HEK293 (cell line): ENCODE measurements around the gene NDE1.
A peak's percentile ranks its signal among the peaks of the same experiment; 100 is the strongest.

Experiments used
- CTCF ChIA-PET: fragments of 350-600 bp; formaldehyde crosslinking; extraction: SDS; loops from one replicate; lab custom pipeline; 2021; ENCODE audit warnings: antibody characterized with exemption; lab: Yijun Ruan, JAX
- POLR2A ChIA-PET: fragments of 300-600 bp; formaldehyde crosslinking; extraction: SDS; loops from one replicate; lab custom pipeline; 2020; ENCODE audit warnings: antibody characterized with exemption, inconsistent platforms; lab: Yijun Ruan, JAX
- H3K27ac ChIP-seq: fragments of 200-500 bp; sonication (Bioruptor generic); 2 replicates; pipeline ENCODE4 v1.5.1; 2014; ENCODE audit warnings: low read depth, low read length, control low read depth, inconsistent platforms; ENCODE audit errors: extremely low read depth
- H3K36me3 ChIP-seq, 2 experiments: fragments of 200-500 bp in 1 of 2; sonication (Bioruptor generic) in 1 of 2; 1 replicate in 1 of 2; 2 replicates in 1 of 2; pipeline ENCODE4 v1.5.1; 2014 to 2017; ENCODE audit warnings: inconsistent platforms in 2 of 2, low read length in 2 of 2; ENCODE audit not compliant: control insufficient read depth in 2 of 2, insufficient read depth in 1 of 2
- H3K4me1 ChIP-seq: fragments of 200-500 bp; sonication (Bioruptor generic); 2 replicates; pipeline ENCODE4 v1.5.1; 2014; ENCODE audit warnings: mild to moderate bottlenecking, low read length, inconsistent platforms; ENCODE audit not compliant: control insufficient read depth, insufficient read depth
- H3K4me3 ChIP-seq: 2 replicates; pipeline ENCODE4 v1.5.1; 2011; ENCODE audit warnings: low read depth, mild to moderate bottlenecking, control low read depth, low read length, moderate library complexity
- H3K9me3 ChIP-seq: fragments of 200-500 bp; sonication (Bioruptor generic); 2 replicates; pipeline ENCODE4 v1.5.1; 2014; ENCODE audit warnings: low read depth, low read length, inconsistent platforms; ENCODE audit not compliant: control insufficient read depth, insufficient read depth
- TRIM28 ChIP-seq: IDR thresholded peaks from 2 replicates; pipeline ENCODE4 v1.6.1; 2011; ENCODE audit warnings: low read length, control low read depth, borderline replicate concordance
- ZBTB17 ChIP-seq: fragments of 450-650 bp; formaldehyde crosslinking; IDR thresholded peaks from 2 replicates; pipeline ENCODE4 v1.5.1; 2016; ENCODE audit warnings: missing biosample characterization, missing genetic modification characterization
- ZBTB7A ChIP-seq: fragments of 450-650 bp; formaldehyde crosslinking; IDR thresholded peaks from 2 replicates; pipeline ENCODE4 v1.5.1; 2016; ENCODE audit warnings: low read depth, missing biosample characterization, missing genetic modification characterization
- ZFHX2 ChIP-seq: fragments of 450-650 bp; formaldehyde crosslinking; conservative IDR thresholded peaks from 2 replicates; pipeline ENCODE4 v1.5.1; 2016; ENCODE audit warnings: missing biosample characterization, missing genetic modification characterization
- ZNF146 ChIP-seq: fragments of 450-650 bp; formaldehyde crosslinking; IDR thresholded peaks from 2 replicates; pipeline ENCODE4 v1.5.1; 2016; ENCODE audit warnings: missing biosample characterization, missing genetic modification characterization
- ZNF239 ChIP-seq: fragments of 450-650 bp; formaldehyde crosslinking; IDR thresholded peaks from 2 replicates; pipeline ENCODE4 v1.5.1; 2016; ENCODE audit warnings: missing biosample characterization, missing genetic modification characterization
- ZNF302 ChIP-seq: fragments of 450-650 bp; formaldehyde crosslinking; IDR thresholded peaks from 2 replicates; pipeline ENCODE4 v1.5.1; 2016; ENCODE audit warnings: missing biosample characterization, missing genetic modification characterization, low read depth
- ZNF366 ChIP-seq: fragments of 450-650 bp; formaldehyde crosslinking; conservative IDR thresholded peaks from 2 replicates; pipeline ENCODE4 v1.5.1; 2016; ENCODE audit warnings: missing biosample characterization, missing genetic modification characterization
- ZNF558 ChIP-seq: fragments of 450-650 bp; formaldehyde crosslinking; IDR thresholded peaks from 2 replicates; pipeline ENCODE4 v1.5.1; 2016; ENCODE audit warnings: missing biosample characterization, missing genetic modification characterization
- ZNF596 ChIP-seq: fragments of 450-650 bp; IDR thresholded peaks from 2 replicates; pipeline ENCODE4 v1.5.0; 2018; ENCODE audit warnings: missing biosample characterization, mild to moderate bottlenecking, missing genetic modification characterization, moderate library complexity
- ZNF600 ChIP-seq: fragments of 450-650 bp; formaldehyde crosslinking; IDR thresholded peaks from 2 replicates; pipeline ENCODE4 v1.5.1; 2016; ENCODE audit warnings: missing biosample characterization, missing genetic modification characterization
- ZNF626 ChIP-seq: fragments of 450-650 bp; sonication (Bioruptor Pico); formaldehyde crosslinking; IDR thresholded peaks from 2 replicates; pipeline ENCODE4 v1.5.1; 2018; ENCODE audit warnings: missing biosample characterization, missing genetic modification characterization, inconsistent platforms
- ZNF664 ChIP-seq: fragments of 450-650 bp; formaldehyde crosslinking; IDR thresholded peaks from 2 replicates; pipeline ENCODE4 v1.5.1; 2016; ENCODE audit warnings: missing biosample characterization, missing genetic modification characterization
- TF ChIP-seq, protein P1 (sequence below): fragments of 450-650 bp; formaldehyde crosslinking; IDR thresholded peaks from 2 replicates; pipeline ENCODE4 v1.5.1; 2017; ENCODE audit warnings: missing biosample characterization, missing genetic modification characterization
- TF ChIP-seq, protein P2 (sequence below): fragments of 450-650 bp; formaldehyde crosslinking; IDR thresholded peaks from 2 replicates; pipeline ENCODE4 v1.5.0; 2017; ENCODE audit warnings: missing biosample characterization, missing genetic modification characterization, borderline replicate concordance
- TF ChIP-seq, protein P3 (sequence below): fragments of 450-650 bp; formaldehyde crosslinking; IDR thresholded peaks from 2 replicates; pipeline ENCODE4 v1.5.1; 2017; ENCODE audit warnings: missing biosample characterization, missing genetic modification characterization
- TF ChIP-seq, protein P4 (sequence below): fragments of 450-650 bp; formaldehyde crosslinking; IDR thresholded peaks from 2 replicates; pipeline ENCODE4 v1.5.1; 2016; ENCODE audit warnings: missing biosample characterization, missing genetic modification characterization
- TF ChIP-seq, protein P5 (sequence below): fragments of 450-650 bp; formaldehyde crosslinking; IDR thresholded peaks from 2 replicates; pipeline ENCODE4 v1.5.1; 2016; ENCODE audit warnings: missing biosample characterization, missing genetic modification characterization
- TF ChIP-seq, protein P6 (sequence below): fragments of 450-650 bp; formaldehyde crosslinking; optimal IDR thresholded peaks from 2 replicates; pipeline ENCODE3; 2016; ENCODE audit warnings: missing biosample characterization, mild to moderate bottlenecking, missing genetic modification characterization

Gene NDE1

DNA sequence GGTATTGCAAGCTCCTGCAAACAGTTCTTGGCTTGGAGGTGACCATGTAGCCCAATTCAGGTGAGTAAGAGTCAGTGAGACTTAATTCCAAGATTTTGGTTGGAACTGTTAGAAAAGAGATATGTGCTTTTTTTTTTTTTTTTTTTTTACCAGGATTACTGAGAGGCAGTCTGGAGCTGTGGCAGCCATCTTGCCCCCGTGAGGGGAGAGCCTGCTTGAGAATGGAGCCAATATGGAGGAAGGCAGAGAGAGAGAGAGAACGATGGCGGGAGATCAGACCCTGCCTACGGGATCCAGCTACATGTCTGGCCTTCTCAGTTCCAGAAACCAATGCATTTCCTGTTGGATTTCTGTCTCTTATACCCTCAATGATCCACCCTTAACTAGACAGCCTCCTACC lies 109.0 kb downstream of the NDE1 start (continued):
- TF ChIP-seq, protein P1, sequence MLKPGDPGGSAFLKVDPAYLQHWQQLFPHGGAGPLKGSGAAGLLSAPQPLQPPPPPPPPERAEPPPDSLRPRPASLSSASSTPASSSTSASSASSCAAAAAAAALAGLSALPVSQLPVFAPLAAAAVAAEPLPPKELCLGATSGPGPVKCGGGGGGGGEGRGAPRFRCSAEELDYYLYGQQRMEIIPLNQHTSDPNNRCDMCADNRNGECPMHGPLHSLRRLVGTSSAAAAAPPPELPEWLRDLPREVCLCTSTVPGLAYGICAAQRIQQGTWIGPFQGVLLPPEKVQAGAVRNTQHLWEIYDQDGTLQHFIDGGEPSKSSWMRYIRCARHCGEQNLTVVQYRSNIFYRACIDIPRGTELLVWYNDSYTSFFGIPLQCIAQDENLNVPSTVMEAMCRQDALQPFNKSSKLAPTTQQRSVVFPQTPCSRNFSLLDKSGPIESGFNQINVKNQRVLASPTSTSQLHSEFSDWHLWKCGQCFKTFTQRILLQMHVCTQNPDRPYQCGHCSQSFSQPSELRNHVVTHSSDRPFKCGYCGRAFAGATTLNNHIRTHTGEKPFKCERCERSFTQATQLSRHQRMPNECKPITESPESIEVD (tag by site-specific recombination) = no peak
- TF ChIP-seq ZNF558 = no peak
- TF ChIP-seq ZNF596 (tag by site-specific recombination) = no peak

DNA sequence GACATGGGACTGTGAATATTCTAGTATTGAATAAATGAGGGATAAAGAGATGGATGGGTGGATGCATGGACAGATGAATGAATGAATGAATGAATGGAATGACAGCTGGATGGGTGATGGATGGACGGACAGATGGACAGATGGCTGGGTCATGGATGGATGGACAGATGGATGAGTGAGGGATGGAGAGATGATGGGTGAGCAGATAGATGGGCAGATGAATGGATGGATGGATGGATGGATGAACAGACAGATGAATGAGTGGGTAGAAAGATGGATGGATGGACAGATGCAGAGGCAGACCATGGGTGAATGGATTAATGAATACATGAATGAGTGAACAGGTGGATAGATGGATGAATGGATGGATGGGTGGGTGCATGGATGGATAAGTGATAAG lies 110.1 kb downstream of the NDE1 start:
- no peak overlapping the region for H3K4me3 ChIP-seq
- no peaks in the 10 kb centered on the region for H3K9me3 ChIP-seq
- no peak overlapping the region for H3K27ac ChIP-seq
- no peaks in the 10 kb centered on the region for H3K36me3 ChIP-seq
- H3K4me1 ChIP-seq = no peaks in the 10 kb centered on the region
- ChIA-PET CTCF (interaction anchor here (1.5 kb wide), 1 partner anchor 56 kb away, joined by 5 read pairs; no protein-coding TSS in a partner anchor), POLR2A (no interaction called here)
- TF ChIP-seq ZBTB17 (tag by site-specific recombination) (peak; percentile 69), ZNF366 (tag by site-specific recombination) (peak; percentile 93), ZNF600 (no peak)
- TF ChIP-seq, protein P2, sequence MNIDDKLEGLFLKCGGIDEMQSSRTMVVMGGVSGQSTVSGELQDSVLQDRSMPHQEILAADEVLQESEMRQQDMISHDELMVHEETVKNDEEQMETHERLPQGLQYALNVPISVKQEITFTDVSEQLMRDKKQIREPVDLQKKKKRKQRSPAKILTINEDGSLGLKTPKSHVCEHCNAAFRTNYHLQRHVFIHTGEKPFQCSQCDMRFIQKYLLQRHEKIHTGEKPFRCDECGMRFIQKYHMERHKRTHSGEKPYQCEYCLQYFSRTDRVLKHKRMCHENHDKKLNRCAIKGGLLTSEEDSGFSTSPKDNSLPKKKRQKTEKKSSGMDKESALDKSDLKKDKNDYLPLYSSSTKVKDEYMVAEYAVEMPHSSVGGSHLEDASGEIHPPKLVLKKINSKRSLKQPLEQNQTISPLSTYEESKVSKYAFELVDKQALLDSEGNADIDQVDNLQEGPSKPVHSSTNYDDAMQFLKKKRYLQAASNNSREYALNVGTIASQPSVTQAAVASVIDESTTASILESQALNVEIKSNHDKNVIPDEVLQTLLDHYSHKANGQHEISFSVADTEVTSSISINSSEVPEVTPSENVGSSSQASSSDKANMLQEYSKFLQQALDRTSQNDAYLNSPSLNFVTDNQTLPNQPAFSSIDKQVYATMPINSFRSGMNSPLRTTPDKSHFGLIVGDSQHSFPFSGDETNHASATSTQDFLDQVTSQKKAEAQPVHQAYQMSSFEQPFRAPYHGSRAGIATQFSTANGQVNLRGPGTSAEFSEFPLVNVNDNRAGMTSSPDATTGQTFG (tag by site-specific recombination) = no peak

DNA sequence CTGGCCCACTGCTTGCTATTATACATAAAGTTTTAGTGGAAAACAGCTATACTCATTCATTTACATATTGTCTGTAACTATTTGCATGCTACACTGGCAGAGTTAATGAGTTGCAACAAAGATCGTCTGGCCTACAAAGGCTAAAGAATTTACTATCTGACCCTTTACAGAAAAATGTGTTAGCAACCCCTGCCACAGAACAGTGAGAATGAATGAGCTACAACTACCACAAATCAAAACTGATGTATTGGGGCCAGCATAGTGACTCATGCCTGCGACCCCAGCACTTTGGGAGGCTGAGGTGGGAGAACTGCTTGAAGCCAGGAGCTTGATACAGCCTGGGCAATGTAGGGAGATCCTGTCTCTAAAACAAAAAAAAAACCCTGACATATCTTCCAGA lies 114.1 kb downstream of the NDE1 start:
- H3K4me3 ChIP-seq = no peak overlapping the region
- H3K4me1 ChIP-seq = no peaks in the 10 kb centered on the region
- H3K9me3 ChIP-seq = no peaks in the 10 kb centered on the region
- TF ChIP-seq, protein P3, sequence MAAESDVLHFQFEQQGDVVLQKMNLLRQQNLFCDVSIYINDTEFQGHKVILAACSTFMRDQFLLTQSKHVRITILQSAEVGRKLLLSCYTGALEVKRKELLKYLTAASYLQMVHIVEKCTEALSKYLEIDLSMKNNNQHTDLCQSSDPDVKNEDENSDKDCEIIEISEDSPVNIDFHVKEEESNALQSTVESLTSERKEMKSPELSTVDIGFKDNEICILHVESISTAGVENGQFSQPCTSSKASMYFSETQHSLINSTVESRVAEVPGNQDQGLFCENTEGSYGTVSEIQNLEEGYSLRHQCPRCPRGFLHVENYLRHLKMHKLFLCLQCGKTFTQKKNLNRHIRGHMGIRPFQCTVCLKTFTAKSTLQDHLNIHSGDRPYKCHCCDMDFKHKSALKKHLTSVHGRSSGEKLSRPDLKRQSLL (tag by site-specific recombination) = no peak
- TF ChIP-seq, protein P4, sequence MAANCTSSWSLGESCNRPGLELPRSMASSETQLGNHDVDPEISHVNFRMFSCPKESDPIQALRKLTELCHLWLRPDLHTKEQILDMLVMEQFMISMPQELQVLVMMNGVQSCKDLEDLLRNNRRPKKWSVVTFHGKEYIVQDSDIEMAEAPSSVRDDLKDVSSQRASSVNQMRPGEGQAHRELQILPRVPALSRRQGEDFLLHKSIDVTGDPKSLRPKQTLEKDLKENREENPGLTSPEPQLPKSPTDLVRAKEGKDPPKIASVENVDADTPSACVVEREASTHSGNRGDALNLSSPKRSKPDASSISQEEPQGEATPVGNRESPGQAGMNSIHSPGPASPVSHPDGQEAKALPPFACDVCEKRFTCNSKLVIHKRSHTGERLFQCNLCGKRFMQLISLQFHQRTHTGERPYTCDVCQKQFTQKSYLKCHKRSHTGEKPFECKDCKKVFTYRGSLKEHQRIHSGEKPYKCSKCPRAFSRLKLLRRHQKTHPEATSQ = no peak
- TF ChIP-seq ZNF239 (tag by site-specific recombination) (no peak), ZNF626 (tag by site-specific recombination) (no peak), TRIM28 (no peak), ZNF302 (tag by site-specific recombination) (no peak), ZBTB7A (tag by site-specific recombination) (no peak), ZNF596 (tag by site-specific recombination) (no peak), ZFHX2 (tag by site-specific recombination) (no peak), ZNF146 (tag by site-specific recombination) (no peak), ZNF664 (tag by site-specific recombination) (no peak)
- TF ChIP-seq, protein P5, sequence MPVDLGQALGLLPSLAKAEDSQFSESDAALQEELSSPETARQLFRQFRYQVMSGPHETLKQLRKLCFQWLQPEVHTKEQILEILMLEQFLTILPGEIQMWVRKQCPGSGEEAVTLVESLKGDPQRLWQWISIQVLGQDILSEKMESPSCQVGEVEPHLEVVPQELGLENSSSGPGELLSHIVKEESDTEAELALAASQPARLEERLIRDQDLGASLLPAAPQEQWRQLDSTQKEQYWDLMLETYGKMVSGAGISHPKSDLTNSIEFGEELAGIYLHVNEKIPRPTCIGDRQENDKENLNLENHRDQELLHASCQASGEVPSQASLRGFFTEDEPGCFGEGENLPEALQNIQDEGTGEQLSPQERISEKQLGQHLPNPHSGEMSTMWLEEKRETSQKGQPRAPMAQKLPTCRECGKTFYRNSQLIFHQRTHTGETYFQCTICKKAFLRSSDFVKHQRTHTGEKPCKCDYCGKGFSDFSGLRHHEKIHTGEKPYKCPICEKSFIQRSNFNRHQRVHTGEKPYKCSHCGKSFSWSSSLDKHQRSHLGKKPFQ (tag by site-specific recombination) = no peak
- TF ChIP-seq, protein P6, sequence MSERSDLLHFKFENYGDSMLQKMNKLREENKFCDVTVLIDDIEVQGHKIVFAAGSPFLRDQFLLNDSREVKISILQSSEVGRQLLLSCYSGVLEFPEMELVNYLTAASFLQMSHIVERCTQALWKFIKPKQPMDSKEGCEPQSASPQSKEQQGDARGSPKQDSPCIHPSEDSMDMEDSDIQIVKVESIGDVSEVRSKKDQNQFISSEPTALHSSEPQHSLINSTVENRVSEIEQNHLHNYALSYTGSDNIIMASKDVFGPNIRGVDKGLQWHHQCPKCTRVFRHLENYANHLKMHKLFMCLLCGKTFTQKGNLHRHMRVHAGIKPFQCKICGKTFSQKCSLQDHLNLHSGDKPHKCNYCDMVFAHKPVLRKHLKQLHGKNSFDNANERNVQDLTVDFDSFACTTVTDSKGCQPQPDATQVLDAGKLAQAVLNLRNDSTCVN (tag by site-specific recombination) = no peak
- ChIA-PET POLR2A (no interaction called here), CTCF (interaction anchor here (0.5 to 4.0 kb wide), 8 partner anchors 8 to 349 kb away, joined by 3 to 33 read pairs (median 5); no protein-coding TSS in a partner anchor)
- H3K36me3 ChIP-seq = no peaks in the 10 kb centered on the region
- H3K27ac ChIP-seq = no peak overlapping the region
